Stimulated activated CD4-positive, alpha-beta T cell treated with anti-CD3 and anti-CD28 coated beads, TNF-alpha, amount 100 ng/mL, for 4 hours (primary cell): ENCODE measurements around the gene PROX1.

Source experiments
- DNase-seq, 3 experiments: peaks; one replicate each; pipeline ENCODE4 v3.0.0-alpha.2; 2020; ENCODE audit warnings: low read depth in 3 of 3

Gene PROX1

GRCh38 chr1:213980906-213981305, 6.9 kb upstream of the PROX1 start:
- DNase-seq: no peak

DNA sequence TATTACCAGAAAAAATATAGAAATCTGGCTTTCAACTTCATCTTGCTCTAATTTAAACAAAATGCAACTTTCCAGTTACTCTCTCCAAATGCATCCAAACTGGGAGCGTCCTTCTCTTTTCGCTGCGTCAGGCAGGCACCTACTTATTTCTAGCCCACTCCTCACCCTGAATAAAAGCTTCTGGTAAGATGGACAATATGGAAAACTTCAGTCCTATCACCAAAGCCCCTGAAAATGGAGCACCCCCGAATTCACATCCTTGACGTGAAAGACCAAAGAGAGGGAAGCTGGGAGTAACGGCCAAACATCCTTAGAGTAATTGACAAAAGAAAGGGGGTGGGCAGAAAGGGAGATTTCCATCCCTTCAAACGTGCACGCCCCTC, 5.5 kb upstream of the PROX1 start:
- no peak for DNase-seq

- no peak for DNase-seq
Measured at GRCh38 chr1:213982672-213983492, 4.9 kb upstream of the PROX1 start.

DNA sequence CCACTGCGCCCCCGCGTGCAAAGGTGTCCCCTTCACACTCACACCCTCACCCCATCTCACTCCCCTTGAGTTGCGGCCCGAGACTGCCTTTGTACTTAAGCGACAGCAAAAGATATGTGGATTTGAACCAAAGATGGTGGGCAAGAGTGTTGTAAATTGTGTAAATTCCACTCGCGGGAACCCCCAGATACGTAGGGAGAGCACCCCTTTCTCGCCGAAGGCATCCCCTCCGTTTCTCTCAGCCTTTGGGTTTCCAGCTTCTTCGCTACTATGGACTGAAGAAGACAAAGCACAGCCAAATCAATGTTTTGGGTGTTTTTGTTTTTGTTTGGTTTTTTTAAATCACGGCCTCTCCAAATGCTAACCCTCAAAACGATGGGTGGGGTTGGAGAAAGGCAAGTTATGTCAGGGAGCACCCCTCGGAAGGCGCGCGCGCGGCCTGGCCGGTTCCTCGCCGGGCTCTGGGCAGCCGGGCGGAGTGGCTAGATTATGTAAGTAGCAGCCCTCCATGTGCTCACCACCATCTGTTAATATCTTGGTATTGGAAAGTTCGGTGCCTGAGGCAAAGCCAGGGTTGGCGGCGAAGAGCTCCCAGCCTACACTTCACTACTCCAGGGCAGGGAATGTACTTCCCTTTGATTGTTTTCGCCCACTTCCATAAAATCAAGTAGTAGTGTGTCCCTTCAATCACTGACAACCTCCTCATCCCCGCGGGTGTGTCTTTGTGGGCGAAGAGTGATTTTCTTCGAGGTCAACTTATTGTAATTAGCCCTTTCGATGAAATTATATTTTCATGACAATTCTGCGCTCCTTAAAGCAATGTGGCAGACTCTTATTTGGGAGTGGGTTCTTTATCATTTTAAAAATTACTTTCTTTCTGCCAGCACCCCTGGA, 4.0 kb upstream of the PROX1 start:
- no peak for DNase-seq

- no peak for DNase-seq
Measured at GRCh38 chr1:213984387-213985208, 3.2 kb upstream of the PROX1 start.

DNA sequence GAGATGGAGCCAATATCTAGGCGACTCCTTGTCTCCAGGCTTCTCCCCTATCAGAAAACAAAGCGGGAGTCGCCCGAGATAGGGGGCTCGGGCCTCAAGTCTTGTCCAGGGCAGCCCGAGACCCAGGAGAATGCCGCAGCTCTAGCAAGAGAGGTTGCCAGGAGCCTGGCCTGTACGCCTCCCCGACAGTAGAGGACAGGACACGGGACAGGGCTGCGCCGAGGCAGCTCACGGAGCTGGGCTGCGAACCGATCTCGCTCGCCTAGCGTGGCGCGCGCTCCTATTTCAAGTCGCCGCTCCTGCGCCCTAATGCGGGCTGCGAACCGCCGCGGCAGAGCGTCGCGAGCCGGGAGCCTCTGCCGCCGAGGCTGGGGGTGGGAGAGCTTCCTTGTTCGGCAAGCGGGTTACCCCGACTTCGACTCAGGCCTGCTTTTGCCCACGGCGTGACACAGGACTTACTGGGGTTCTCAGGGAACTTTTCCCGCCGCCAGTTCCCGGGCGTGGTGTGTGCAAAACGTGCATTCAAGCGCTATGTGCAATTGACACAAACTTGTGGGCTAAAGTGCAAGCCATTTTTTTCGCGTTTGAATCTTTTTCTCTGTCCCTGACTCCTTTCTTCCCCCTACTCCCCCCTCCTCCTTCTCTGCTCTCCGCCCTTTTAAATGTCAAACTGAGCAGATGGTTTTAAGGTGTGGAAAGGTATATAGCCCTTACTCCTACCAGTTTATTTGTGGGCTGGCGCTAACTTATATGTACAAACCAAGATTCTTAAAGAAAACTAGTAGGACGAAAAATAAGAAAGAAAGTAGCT, 2.4 kb upstream of the PROX1 start:
- DNase-seq: no peak

DNA sequence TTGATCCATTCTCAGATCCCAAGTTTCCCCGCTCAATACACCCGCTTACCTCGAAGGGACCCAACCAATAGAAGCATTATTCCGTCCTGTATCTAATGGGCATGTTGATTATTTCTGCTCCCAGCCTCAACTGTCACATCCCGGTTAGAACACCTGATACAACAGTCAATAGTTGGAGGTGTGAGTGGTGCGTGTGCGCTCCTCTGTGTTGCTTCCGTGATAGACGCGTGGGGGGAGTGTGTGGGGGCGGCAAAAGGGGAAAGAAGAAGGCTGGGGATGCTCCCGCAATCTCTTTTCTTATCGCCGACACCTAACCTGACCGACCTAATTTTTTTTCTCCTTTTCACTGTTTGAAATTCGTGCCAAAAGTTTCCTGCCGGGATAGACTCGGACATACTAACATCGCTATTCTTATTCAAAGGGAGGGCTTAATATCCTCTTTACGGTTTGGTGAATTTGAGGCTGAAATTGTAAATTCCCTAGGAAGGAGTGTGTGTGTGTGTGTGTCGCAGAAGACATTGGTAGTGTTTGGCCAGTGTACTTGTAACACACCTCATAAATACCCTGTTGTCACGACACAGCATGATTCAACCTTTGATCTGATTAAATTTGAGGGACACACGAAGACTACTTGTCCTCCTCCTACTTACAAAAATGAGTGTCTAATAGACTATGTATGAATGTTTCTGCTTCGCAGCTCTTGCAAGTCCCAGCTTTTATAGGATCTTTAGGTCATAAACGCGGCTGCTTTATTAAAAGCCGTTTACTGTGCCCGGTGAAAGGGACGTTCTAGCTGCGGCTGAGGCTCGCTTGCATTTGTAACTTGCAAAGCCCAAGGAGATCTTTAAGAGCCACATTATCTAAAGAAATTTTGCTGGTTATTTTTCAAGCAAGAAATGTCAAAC, 1.5 kb upstream of the PROX1 start:
- no peak for DNase-seq

- no peak for DNase-seq
Measured at GRCh38 chr1:213986925-213987250, 885 bp upstream of the PROX1 start.

GRCh38 chr1:213987422-213987926, 299 bp upstream of the PROX1 start:
- DNase-seq: no peak

GRCh38 chr1:213988507-213989001, 781 bp downstream of the PROX1 start:
- no peak for DNase-seq

DNA sequence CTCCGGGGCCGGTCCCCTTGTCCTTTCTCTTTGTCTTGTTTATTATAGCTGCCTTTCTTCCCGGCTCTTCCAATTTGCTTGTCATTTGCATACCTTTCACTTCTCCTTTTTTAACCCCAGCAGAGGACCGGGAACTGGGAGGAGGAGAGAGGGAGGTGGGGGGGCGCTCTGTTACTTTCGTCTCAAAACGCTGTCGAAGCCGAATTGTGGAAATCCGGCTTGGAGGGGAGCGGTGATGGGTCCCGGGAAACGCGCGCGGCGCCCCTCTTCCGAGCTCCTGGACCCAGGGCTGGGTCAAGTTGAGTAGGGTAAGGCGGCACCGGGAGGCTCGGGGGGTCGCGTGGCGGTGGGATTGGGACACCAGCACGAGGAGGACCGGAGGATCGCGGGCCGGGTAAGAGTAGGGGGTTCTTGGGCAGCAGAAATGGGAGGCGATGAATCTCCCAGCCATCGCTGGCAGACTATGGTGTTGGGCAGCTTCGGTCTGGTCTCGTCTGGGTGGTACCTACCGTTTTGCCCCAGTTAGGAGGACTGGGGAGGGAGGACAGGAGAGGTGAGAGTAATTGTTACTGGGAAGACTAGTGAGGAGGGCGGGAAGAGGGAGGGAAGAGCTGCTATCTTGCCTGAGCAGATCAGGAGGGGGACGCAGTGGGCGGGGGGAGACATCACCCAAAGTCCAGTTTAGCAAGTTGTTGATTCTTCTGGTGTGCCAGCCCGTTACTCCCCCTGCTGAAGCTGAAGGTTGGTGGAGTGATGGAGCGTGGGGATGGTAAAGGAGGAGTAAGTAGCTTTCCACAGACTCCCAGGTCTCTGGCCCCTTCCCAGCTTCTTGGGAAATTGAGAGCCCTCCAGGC, 1.5 kb downstream of the PROX1 start:
- DNase-seq: no peak

GRCh38 chr1:213993929-213994328, 6.2 kb downstream of the PROX1 start:
- no peak for DNase-seq

- no peak for DNase-seq
Measured at GRCh38 chr1:213994888-213995287, 7.1 kb downstream of the PROX1 start.

DNA sequence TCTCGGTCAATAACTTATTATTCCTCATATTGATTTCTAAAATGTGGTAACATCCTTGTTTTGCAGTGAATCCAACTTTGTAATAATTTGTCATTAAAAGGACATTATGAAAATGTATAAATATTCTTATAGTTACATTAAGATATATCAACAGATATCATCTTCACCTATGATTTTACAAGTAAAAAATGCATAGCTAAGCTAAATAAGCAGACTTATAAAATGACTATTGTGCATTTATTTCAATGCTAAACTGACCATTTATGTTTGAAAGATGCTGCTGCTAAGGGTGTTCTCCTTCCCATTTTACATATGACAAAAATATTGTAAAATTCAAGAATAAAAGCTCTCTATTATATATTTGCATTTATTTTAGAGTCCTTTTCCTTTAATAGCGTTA, 7.8 kb downstream of the PROX1 start:
- no peak for DNase-seq

GRCh38 chr1:213996320-213997037, 8.7 kb downstream of the PROX1 start:
- no peak for DNase-seq

DNA sequence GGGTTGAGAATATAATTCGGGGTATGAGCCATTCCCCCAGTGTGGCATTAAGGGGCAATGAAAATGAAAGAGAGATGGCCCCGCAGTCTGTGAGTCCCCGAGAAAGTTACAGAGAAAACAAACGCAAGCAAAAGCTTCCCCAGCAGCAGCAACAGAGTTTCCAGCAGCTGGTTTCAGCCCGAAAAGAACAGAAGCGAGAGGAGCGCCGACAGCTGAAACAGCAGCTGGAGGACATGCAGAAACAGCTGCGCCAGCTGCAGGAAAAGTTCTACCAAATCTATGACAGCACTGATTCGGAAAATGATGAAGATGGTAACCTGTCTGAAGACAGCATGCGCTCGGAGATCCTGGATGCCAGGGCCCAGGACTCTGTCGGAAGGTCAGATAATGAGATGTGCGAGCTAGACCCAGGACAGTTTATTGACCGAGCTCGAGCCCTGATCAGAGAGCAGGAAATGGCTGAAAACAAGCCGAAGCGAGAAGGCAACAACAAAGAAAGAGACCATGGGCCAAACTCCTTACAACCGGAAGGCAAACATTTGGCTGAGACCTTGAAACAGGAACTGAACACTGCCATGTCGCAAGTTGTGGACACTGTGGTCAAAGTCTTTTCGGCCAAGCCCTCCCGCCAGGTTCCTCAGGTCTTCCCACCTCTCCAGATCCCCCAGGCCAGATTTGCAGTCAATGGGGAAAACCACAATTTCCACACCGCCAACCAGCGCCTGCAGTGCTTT, 9.4 kb downstream of the PROX1 start:
- no peak for DNase-seq

DNA sequence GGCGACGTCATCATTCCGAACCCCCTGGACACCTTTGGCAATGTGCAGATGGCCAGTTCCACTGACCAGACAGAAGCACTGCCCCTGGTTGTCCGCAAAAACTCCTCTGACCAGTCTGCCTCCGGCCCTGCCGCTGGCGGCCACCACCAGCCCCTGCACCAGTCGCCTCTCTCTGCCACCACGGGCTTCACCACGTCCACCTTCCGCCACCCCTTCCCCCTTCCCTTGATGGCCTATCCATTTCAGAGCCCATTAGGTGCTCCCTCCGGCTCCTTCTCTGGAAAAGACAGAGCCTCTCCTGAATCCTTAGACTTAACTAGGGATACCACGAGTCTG, 10.0 kb downstream of the PROX1 start:
- DNase-seq: no peak

GRCh38 chr1:213998785-213999184, 11.0 kb downstream of the PROX1 start:
- no peak for DNase-seq
